Ovary (tissue), 3 donors: ENCODE data around the gene POLR3B.

Experiments used
- CTCF ChIP-seq, 3 donors: fragments of 450-650 bp in 2 of 3; fragments of 200-600 bp in 1 of 3; IDR thresholded peaks; one replicate each; pipeline versions ENCODE4 v1.5.1 to v1.8.0; 2016 to 2022; ENCODE audit warnings: antibody characterized with exemption in 3 of 3, mild to moderate bottlenecking in 1 of 3
- EP300 ChIP-seq: sonication (generic); formaldehyde crosslinking; IDR thresholded peaks from one replicate; pipeline ENCODE4 v1.6.1; 2017; ENCODE audit warnings: antibody characterized with exemption
- POLR2A ChIP-seq: fragments of 450-650 bp; IDR thresholded peaks from one replicate; pipeline ENCODE4 v1.6.1; 2017; ENCODE audit warnings: antibody characterized with exemption, mild to moderate bottlenecking, moderate library complexity
- donor health status: DM: no; HTN: no; CAD: no.

GRCh38 chr12:106487664-106488063 lies 130.1 kb downstream of the POLR3B start:
- TF ChIP-seq CTCF (IDR thresholded peaks at IDR 0.05) = no peak
- no peak for TF ChIP-seq EP300
- TF ChIP-seq POLR2A = no peak
